HG03103 (cell line): ENCODE measurements around the gene LHX3.

Experiments
- ATAC-seq: cut with Tn5 transposase; IDR thresholded peaks from one replicate; pipeline ENCODE4 v1.9.1; 2021; ENCODE audit warnings: low read depth; ENCODE audit not compliant: unreplicated experiment

LHX3 gene

GRCh38 chr9:136179761-136180160 is 25.2 kb downstream of the LHX3 start:
- ATAC-seq, result no peak

GRCh38 chr9:136179101-136179616 is 25.8 kb downstream of the LHX3 start:
- no peak for ATAC-seq

- no peak for ATAC-seq
These were observed 26.2 kb downstream of the LHX3 start for GRCh38 chr9:136178773-136179075.

GRCh38 chr9:136178061-136178772 is 26.7 kb downstream of the LHX3 start:
- ATAC-seq, result no peak

- ATAC-seq, result no peak
These were observed 27.7 kb downstream of the LHX3 start for GRCh38 chr9:136177224-136177623.

- no peak for ATAC-seq
These were observed 29.2 kb downstream of the LHX3 start for GRCh38 chr9:136175616-136176197.

- no peak for ATAC-seq
These were observed 29.9 kb downstream of the LHX3 start for GRCh38 chr9:136174779-136175615.

- no peak for ATAC-seq
These were observed 31.2 kb downstream of the LHX3 start for GRCh38 chr9:136173648-136174290.

GRCh38 chr9:136172412-136173079 is 32.4 kb downstream of the LHX3 start:
- no peak for ATAC-seq

- ATAC-seq, result no peak
These were observed 33.0 kb downstream of the LHX3 start for GRCh38 chr9:136171801-136172411.

GRCh38 chr9:136171009-136171800 is 33.7 kb downstream of the LHX3 start:
- ATAC-seq, result no peak

GRCh38 chr9:136170006-136170901 is 34.7 kb downstream of the LHX3 start:
- no peak for ATAC-seq

GRCh38 chr9:136169495-136169894 is 35.4 kb downstream of the LHX3 start:
- ATAC-seq, result no peak

- no peak for ATAC-seq
These were observed 41.6 kb downstream of the LHX3 start for GRCh38 chr9:136163248-136163850.

GRCh38 chr9:136160995-136161610 is 43.8 kb downstream of the LHX3 start:
- ATAC-seq, result no peak

GRCh38 chr9:136160381-136160841 is 44.5 kb downstream of the LHX3 start:
- ATAC-seq, result no peak

- no peak for ATAC-seq
These were observed 45.1 kb downstream of the LHX3 start for GRCh38 chr9:136159851-136160250.
